Epithelial cell of proximal tubule (primary cell): ENCODE measurements around the gene LRRC10. TPM values are rescaled to one million over a fixed set of nuclear protein-coding genes. Genes with fewer than 3 reads are reported as not detected.

Experiments
- DNase-seq: peaks from one replicate; pipeline ENCODE4 v3.0.0-alpha.2; 2011; ENCODE audit warnings: low read depth
- H3K4me3 ChIP-seq: 2 replicates; pipeline ENCODE4 v1.5.1; 2011; ENCODE audit warnings: low read depth, mild to moderate bottlenecking, low read length
- CTCF ChIP-seq: conservative IDR thresholded peaks from 2 replicates; pipeline ENCODE4 v1.5.1; 2012; ENCODE audit warnings: low read depth, mild to moderate bottlenecking, low read length
- total RNA-seq: library from RNA; depleted of rRNA; stranded (reverse); fragments of >200 nt; gene quantifications from 2 replicates; pipeline ENCODE4 v1.2.3, GENCODE V29; 2015

Gene LRRC10
- total RNA-seq, 1 donor from 2014 or later = not detected

GRCh38 chr12:69620921-69621320 is 10.2 kb upstream of the LRRC10 start:
- H3K4me3 ChIP-seq = no peak overlapping the region
- TF ChIP-seq CTCF = no peak
- no peak for DNase-seq

- no peak for DNase-seq
- TF ChIP-seq CTCF = no peak
- H3K4me3 ChIP-seq = no peak overlapping the region
Observed at GRCh38 chr12:69620077-69620476, 9.4 kb upstream of the LRRC10 start.

GRCh38 chr12:69619050-69619449 is 8.3 kb upstream of the LRRC10 start:
- H3K4me3 ChIP-seq = no peak overlapping the region
- TF ChIP-seq CTCF = no peak
- DNase-seq = no peak

- H3K4me3 ChIP-seq = no peak overlapping the region
- no peak for DNase-seq
- TF ChIP-seq CTCF = no peak
Observed at GRCh38 chr12:69616025-69616424, 5.3 kb upstream of the LRRC10 start.

GRCh38 chr12:69613351-69613750 is 2.6 kb upstream of the LRRC10 start:
- DNase-seq = no peak
- no peak overlapping the region for H3K4me3 ChIP-seq
- TF ChIP-seq CTCF = no peak

GRCh38 chr12:69610126-69610525 is 581 bp downstream of the LRRC10 start:
- no peak for DNase-seq

More at GRCh38 chr12:69610126-69610525, 581 bp downstream of the LRRC10 start:
- no peak overlapping the region for H3K4me3 ChIP-seq
- TF ChIP-seq CTCF = no peak
